Measurements from ENCODE around the gene LHFPL6. TPM values are rescaled to one million over a fixed set of nuclear protein-coding genes. Genes with fewer than 3 reads are reported as not detected.

LHFPL6 gene
- total RNA-seq, 4 donors from 2014 or later = 12.8 to 27.3 (median 22.5) TPM

- DNase-seq (ENCODE audit: low spot score in 2 of 2) = no peak
- intact Hi-C loops (cut with DNase I; ENCODE audit: low total_unique reads) = no loop called here
Observed at GRCh38 chr13:39457274-39457673, 145.7 kb downstream of the LHFPL6 start.

GRCh38 chr13:39455521-39456175 lies 147.3 kb downstream of the LHFPL6 start:
- no peak for DNase-seq (ENCODE audit: low spot score in 2 of 2)
- TF ChIP-seq POLR2A (IDR thresholded peaks at IDR 0.05) (no peak), CTCF (IDR thresholded peaks at IDR 0.05) (no peak)
- H3K4me3 ChIP-seq (ENCODE audit: low read depth, poor library complexity, severe bottlenecking) = no peak overlapping the region
- intact Hi-C loops (cut with DNase I; ENCODE audit: low total_unique reads) = no loop called here
- WGBS, 2 donors = 67 to 70% methylated on average over 4 of the region's 4 CpGs

More at GRCh38 chr13:39457274-39457673, 145.7 kb downstream of the LHFPL6 start:
- WGBS, 2 donors = 96 to 100% methylated on average over 1 of the region's 1 CpG
- no peak for TF ChIP-seq CTCF (IDR thresholded peaks at IDR 0.05)
- TF ChIP-seq POLR2A (IDR thresholded peaks at IDR 0.05) = no peak
- no peak overlapping the region for H3K4me3 ChIP-seq (ENCODE audit: low read depth, poor library complexity, severe bottlenecking)

- intact Hi-C loops (cut with DNase I; ENCODE audit: low total_unique reads) = no loop called here
Observed at GRCh38 chr13:39452834-39453233, 150.2 kb downstream of the LHFPL6 start.

GRCh38 chr13:39452417-39452816 lies 150.6 kb downstream of the LHFPL6 start:
- TF ChIP-seq POLR2A (IDR thresholded peaks at IDR 0.05) = no peak
- no peak for TF ChIP-seq CTCF (IDR thresholded peaks at IDR 0.05)
- no peak for DNase-seq (ENCODE audit: low spot score in 2 of 2)
- no peak overlapping the region for H3K4me3 ChIP-seq (ENCODE audit: low read depth, poor library complexity, severe bottlenecking)
- 81% methylated on average over 3 of the region's 3 CpGs for WGBS, 2 donors
- intact Hi-C loops (cut with DNase I; ENCODE audit: low total_unique reads) = no loop called here

More at GRCh38 chr13:39452834-39453233, 150.2 kb downstream of the LHFPL6 start:
- 89 to 100% methylated on average over 1 of the region's 1 CpG for WGBS, 2 donors
- DNase-seq (ENCODE audit: low spot score in 2 of 2) = no peak
- TF ChIP-seq POLR2A (IDR thresholded peaks at IDR 0.05) = no peak
- no peak for TF ChIP-seq CTCF (IDR thresholded peaks at IDR 0.05)
- H3K4me3 ChIP-seq (ENCODE audit: low read depth, poor library complexity, severe bottlenecking) = no peak overlapping the region

- DNase-seq (ENCODE audit: low spot score in 2 of 2) = peak in 1 of 2 donors; percentile 25
- no peak overlapping the region for H3K4me3 ChIP-seq (ENCODE audit: low read depth, poor library complexity, severe bottlenecking)
- WGBS, 2 donors = 56% methylated on average over 4 of the region's 4 CpGs
- intact Hi-C loops (cut with DNase I; ENCODE audit: low total_unique reads) = no loop called here
- TF ChIP-seq CTCF (IDR thresholded peaks at IDR 0.05) (no peak), POLR2A (IDR thresholded peaks at IDR 0.05) (no peak)
Observed at GRCh38 chr13:39451860-39452301, 151.1 kb downstream of the LHFPL6 start.

GRCh38 chr13:39451301-39451700 lies 151.7 kb downstream of the LHFPL6 start:
- no peak overlapping the region for H3K4me3 ChIP-seq (ENCODE audit: low read depth, poor library complexity, severe bottlenecking)
- intact Hi-C loops (cut with DNase I; ENCODE audit: low total_unique reads) = no loop called here
- WGBS, 2 donors = 5 to 6% methylated on average over 1 of the region's 1 CpG
- no peak for DNase-seq (ENCODE audit: low spot score in 2 of 2)
- no peak for TF ChIP-seq CTCF (IDR thresholded peaks at IDR 0.05)
- no peak for TF ChIP-seq POLR2A (IDR thresholded peaks at IDR 0.05)
